K562 (cell line): ENCODE results near the gene SPATA31D1. TPM values are rescaled to one million over a fixed set of nuclear protein-coding genes. Genes with fewer than 3 reads are reported as not detected.

ENCODE experiments used
- ATAC-seq: fragments of 200-7000 bp; cut with Tn5 transposase; 3 replicates; pipeline ENCODE4 v1.9.1; 2020; ENCODE audit warnings: moderate library complexity
- BruUV-seq: library from RNA; stranded (reverse); fragments of 400-500 nt; replicated peaks from 2 replicates; lab custom pipeline; 2021; lab: Mats Ljungman, UMichigan
- CTCF ChIA-PET: fragments of 300-600 bp; formaldehyde crosslinking; extraction: SDS; loops from one replicate; lab custom pipeline; 2021; ENCODE audit warnings: low intra/inter-chr PET ratio; lab: Yijun Ruan, JAX
- POLR2A ChIA-PET: fragments of 300-600, 350-650 bp; sonication (Branson Sonifier 250); formaldehyde crosslinking; extraction: SDS; loops from one replicate; lab custom pipeline; 2021; ENCODE audit warnings: antibody characterized with exemption, inconsistent platforms; lab: Yijun Ruan, JAX
- DNase-seq, 4 experiments: peaks; one replicate each; pipeline versions ENCODE4 v3.0.0 to v3.0.0-alpha.2; 2011 to 2018; ENCODE audit warnings: low spot score in 3 of 4, mixed read lengths in 3 of 4; ENCODE audit errors: extremely low read depth in 1 of 4
- FAIRE-seq: peaks from 2 replicates; lab custom pipeline; 2011; peaks lifted over from hg19 to GRCh38; lab: Jason Lieb, UNC
- H2AFZ ChIP-seq: 2 replicates; pipeline ENCODE4 v1.6.0; 2011; ENCODE audit warnings: low read depth, low read length, control low read depth, inconsistent platforms
- H3K27ac ChIP-seq: fragments of 200-600 bp; 3 replicates; pipeline ENCODE4 v1.8.0; 2011; ENCODE audit warnings: low read depth, mild to moderate bottlenecking, control low read depth, inconsistent platforms, low read length, moderate library complexity, mixed read lengths; ENCODE audit errors: extremely low read depth
- H3K27me3 ChIP-seq, 2 experiments: fragments of 300-600 bp in 1 of 2; 2 replicates in 1 of 2; 3 replicates in 1 of 2; pipeline versions ENCODE4 v1.6.0 to v1.8.0; 2011; ENCODE audit warnings: inconsistent platforms in 2 of 2, low read length in 2 of 2, mild to moderate bottlenecking in 1 of 2, mixed read lengths in 1 of 2, moderate library complexity in 1 of 2; ENCODE audit not compliant: control insufficient read depth in 2 of 2, insufficient read depth in 2 of 2
- H3K36me3 ChIP-seq: fragments of 300-600 bp; 3 replicates; pipeline ENCODE4 v1.8.0; 2011; ENCODE audit warnings: mild to moderate bottlenecking, low read length, inconsistent platforms; ENCODE audit not compliant: control insufficient read depth, insufficient read depth
- H3K4me1 ChIP-seq, 2 experiments: fragments of 200-600 bp in 1 of 2; replicated peaks in 1 of 2; 2 replicates in 1 of 2; 3 replicates in 1 of 2; pipeline versions ENCODE4 v1.5.1 to v1.8.0; 2011; ENCODE audit warnings: inconsistent platforms in 2 of 2, low read length in 2 of 2, mild to moderate bottlenecking in 1 of 2, mixed read lengths in 1 of 2, moderate library complexity in 1 of 2; ENCODE audit not compliant: control insufficient read depth in 2 of 2, insufficient read depth in 2 of 2
- H3K4me2 ChIP-seq: 2 replicates; pipeline ENCODE4 v1.6.1; 2011; ENCODE audit warnings: low read length, control low read depth, inconsistent platforms, mixed read lengths; ENCODE audit not compliant: insufficient read depth
- H3K4me3 ChIP-seq: fragments of 200-600 bp; sonication (generic), shearing (Covaris generic); 2 replicates; pipeline ENCODE4 v1.5.1; 2016; ENCODE audit warnings: control low read depth, inconsistent platforms
- H3K79me2 ChIP-seq: fragments of 200-600 bp; 3 replicates; pipeline ENCODE4 v1.8.0; 2011; ENCODE audit warnings: low read length, inconsistent platforms; ENCODE audit not compliant: control insufficient read depth, insufficient read depth
- H3K9ac ChIP-seq, 2 experiments: 2 replicates each; pipeline versions ENCODE4 v1.6.0 to v1.6.1; 2011; ENCODE audit warnings: low read depth in 2 of 2, low read length in 2 of 2, control low read depth in 1 of 2, inconsistent platforms in 1 of 2, mild to moderate bottlenecking in 1 of 2, mixed read lengths in 1 of 2; ENCODE audit not compliant: insufficient read depth in 1 of 2
- H3K9me1 ChIP-seq: one replicate; pipeline ENCODE4 v1.6.0; 2011; ENCODE audit warnings: inconsistent platforms, mild to moderate bottlenecking, low read length, moderate library complexity; ENCODE audit not compliant: control insufficient read depth, insufficient read depth
- H3K9me3 ChIP-seq: replicated peaks from 2 replicates; pipeline ENCODE4 v1.5.1; 2011; ENCODE audit warnings: low read depth, low read length, inconsistent platforms; ENCODE audit not compliant: control insufficient read depth, insufficient read depth
- H4K20me1 ChIP-seq: replicated peaks from 2 replicates; pipeline ENCODE4 v1.6.1; 2011; ENCODE audit warnings: low read length, inconsistent platforms, mixed read lengths; ENCODE audit not compliant: control insufficient read depth, insufficient read depth
- BCOR ChIP-seq: fragments of 450-650 bp; IDR thresholded peaks from 2 replicates; pipeline ENCODE4 v1.6.1; 2016
- BRF2 ChIP-seq: IDR thresholded peaks from 3 replicates; pipeline ENCODE4 v1.6.1; 2011; ENCODE audit warnings: borderline replicate concordance, mild to moderate bottlenecking; ENCODE audit not compliant: insufficient read length, insufficient read depth
- ETV5 ChIP-seq: sonication (generic); formaldehyde crosslinking; IDR thresholded peaks from 2 replicates; pipeline ENCODE4 v1.4.0; 2020; ENCODE audit warnings: low read depth, mild to moderate bottlenecking, missing genetic modification reagents
- FIP1L1 ChIP-seq: fragments of 200-400 bp; formaldehyde crosslinking; IDR thresholded peaks from 2 replicates; pipeline ENCODE4 v1.6.1; 2018; ENCODE audit warnings: mild to moderate bottlenecking, low read depth, low read length; ENCODE audit not compliant: poor library complexity, severe bottlenecking
- HMGN3 ChIP-seq: IDR thresholded peaks from 2 replicates; pipeline ENCODE4 v1.6.1; 2011; ENCODE audit warnings: borderline replicate concordance, low read depth, mild to moderate bottlenecking, mixed read lengths, low read length; ENCODE audit not compliant: insufficient read length; ENCODE audit errors: extremely low read depth
- MITF ChIP-seq: IDR thresholded peaks from 2 replicates; pipeline ENCODE4 v1.6.1; 2014; ENCODE audit warnings: antibody characterized with exemption
- NCOR1 ChIP-seq: fragments of 450-650 bp; IDR thresholded peaks from 2 replicates; pipeline ENCODE4 v1.6.1; 2016; ENCODE audit warnings: mild to moderate bottlenecking, moderate library complexity
- PBX2 ChIP-seq, 2 experiments: IDR thresholded peaks in 1 of 2; conservative IDR thresholded peaks in 1 of 2; 2 replicates each; pipeline ENCODE4 v1.6.1; 2016; ENCODE audit warnings: low read depth in 2 of 2, mild to moderate bottlenecking in 1 of 2, missing compliant biosample characterization in 1 of 2, missing genetic modification characterization in 1 of 2, moderate library complexity in 1 of 2
- ZSCAN29 ChIP-seq: fragments of 450-650 bp; IDR thresholded peaks from 2 replicates; pipeline ENCODE4 v1.6.1; 2017
- WGBS: fragments of 100-300 bp; shearing (Covaris generic); methylation state at CpG from one replicate; pipeline ENCODE4 v1.1.6; 2016; ENCODE audit warnings: low coverage, mixed read lengths; ENCODE audit not compliant: insufficient coverage; ENCODE audit errors: missing lambda C conversion rate; 5-methylcytosine and 5-hydroxymethylcytosine counted together
- in situ Hi-C: fragments of 300-500 bp; cut with MboI; formaldehyde crosslinking; loops from 4 replicates; pipeline ENCODE4 v1.15.0; 2018; ENCODE audit warnings: inconsistent platforms, mixed read lengths
- intact Hi-C: fragments of 100-400 bp; cut with micrococcal nuclease; formaldehyde crosslinking; loops from 2 replicates; pipeline ENCODE4 v1.14.2; 2022
- polyA plus RNA-seq, 8 experiments: library from polyadenylated mRNA; depleted of rRNA in 4 of 8; stranded (reverse) in 5 of 8; unstranded in 3 of 8; fragments of >200 nt; fragmentation: Nextera tagmentation in 2 of 8; fragmentation: Illumina TruSeq in 1 of 8; extraction: Ambion mirVana in 2 of 8; extraction: Trizol in 1 of 8; gene quantifications; 2 replicates each; pipeline versions ENCODE4 v1.2.1 to v1.2.3, GENCODE V29; 2011 to 2014; ENCODE audit warnings: inconsistent platforms in 1 of 8, missing spikeins in 1 of 8
- total RNA-seq, 7 experiments: library from RNA; depleted of rRNA in 6 of 7; stranded (reverse); fragments of >200 nt in 6 of 7; fragmentation: Illumina TruSeq in 2 of 7; extraction: Trizol in 2 of 7; gene quantifications; 2 replicates each; pipeline versions ENCODE4 v1.2.1 to v1.2.3, GENCODE V29; 2011 to 2021; ENCODE audit warnings: low replicate concordance in 1 of 7

The SPATA31D1 gene
- total and polyA plus RNA-seq, 9 of the 15 experiments (the other 6 are each of a cell fraction or from before 2014, with no cell fraction given) = not detected

GRCh38 chr9:82037126-82037525 lies 48.6 kb downstream of the SPATA31D1 start:
- ChIA-PET POLR2A (no interaction called here), CTCF (no interaction called here)
- DNase-seq = no peak
- H3K79me2 ChIP-seq = no peaks in the 10 kb centered on the region
- no peaks in the 10 kb centered on the region for H3K9me1 ChIP-seq
- in situ Hi-C loops = no loop called here
- no peaks in the 10 kb centered on the region for H3K27me3 ChIP-seq
- no peak overlapping the region for H3K27ac ChIP-seq
- H3K9me3 ChIP-seq = no peaks in the 10 kb centered on the region
- WGBS = 0% methylated on average over 1 of the region's 1 CpG
- BruUV-seq = no TSS peak
- no peak overlapping the region for H3K4me2 ChIP-seq
- H2AFZ ChIP-seq = no peak overlapping the region
- no peak overlapping the region for H3K4me3 ChIP-seq
- no peaks in the 10 kb centered on the region for H3K36me3 ChIP-seq
- H3K9ac ChIP-seq = no peak overlapping the region
- TF ChIP-seq MITF = no peak
- intact Hi-C loops = no loop called here
- no peak for ATAC-seq
- H3K4me1 ChIP-seq = no peaks in the 10 kb centered on the region
- H4K20me1 ChIP-seq = no peaks in the 10 kb centered on the region
- no peak for FAIRE-seq

DNA sequence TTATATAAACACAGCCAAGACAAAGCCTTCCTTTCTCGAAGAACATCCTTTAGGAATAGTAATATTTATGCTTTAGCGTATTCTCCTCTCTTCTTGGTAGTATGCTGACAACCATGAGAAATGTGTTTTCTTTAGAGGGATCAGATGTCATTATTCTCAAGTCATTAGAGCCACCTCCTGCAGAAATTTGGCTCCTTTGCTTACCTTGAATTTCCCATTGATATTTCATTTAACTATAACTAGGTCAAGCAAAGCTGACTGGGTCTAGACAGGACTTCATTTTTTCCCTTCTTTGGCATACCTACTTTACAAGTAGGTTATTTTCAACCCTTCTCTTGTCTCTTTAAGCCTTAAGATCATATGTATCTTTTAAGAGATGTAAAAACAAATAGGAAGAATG lies 50.3 kb downstream of the SPATA31D1 start:
- H3K27ac ChIP-seq = no peak overlapping the region
- H4K20me1 ChIP-seq = no peaks in the 10 kb centered on the region
- H3K36me3 ChIP-seq = no peaks in the 10 kb centered on the region
- no peaks in the 10 kb centered on the region for H3K79me2 ChIP-seq
- POLR2A ChIA-PET = interaction anchor here (0.7 kb wide), 1 partner anchor 197 kb away, joined by 5 read pairs; no protein-coding TSS in a partner anchor
- FAIRE-seq (no peak), DNase-seq (no peak), ATAC-seq (no peak)
- no peak overlapping the region for H2AFZ ChIP-seq
- WGBS = 8% methylated on average over 2 of the region's 2 CpGs
- intact Hi-C loops = no loop called here
- H3K9ac ChIP-seq = no peak overlapping the region
- H3K9me1 ChIP-seq = no peaks in the 10 kb centered on the region
- no peak overlapping the region for H3K4me2 ChIP-seq
- no TSS peak for BruUV-seq
- H3K4me1 ChIP-seq = no peaks in the 10 kb centered on the region
- no peaks in the 10 kb centered on the region for H3K27me3 ChIP-seq
- H3K9me3 ChIP-seq = no peaks in the 10 kb centered on the region
- CTCF ChIA-PET = no interaction called here
- in situ Hi-C loops = no loop called here
- H3K4me3 ChIP-seq = no peak overlapping the region
- TF ChIP-seq BRF2 = no peak
- no peak for TF ChIP-seq NCOR1
- no peak for TF ChIP-seq BCOR
- TF ChIP-seq ZSCAN29 = no peak
- no peak for TF ChIP-seq PBX2 (CRISPR knock-in tag; IDR thresholded peaks at IDR 0.05; ENCODE audit: low read depth)
- no peak for TF ChIP-seq PBX2 (tag; conservative IDR thresholded peaks at IDR 0.05; ENCODE audit: low read depth)
- no peak for TF ChIP-seq FIP1L1
- no peak for TF ChIP-seq ETV5 (CRISPR knock-in tag)
- TF ChIP-seq HMGN3 = no peak
